IPS-20b (cell line): ENCODE data around the gene SEPTIN2.

Experiments
- H3K27ac ChIP-seq: one replicate; pipeline ENCODE4 v1.5.1; 2013; ENCODE audit warnings: low read length
- H3K27me3 ChIP-seq: 2 replicates; pipeline ENCODE4 v1.6.1; 2013; ENCODE audit warnings: mild to moderate bottlenecking, low read length, inconsistent platforms; ENCODE audit not compliant: insufficient read depth
- H3K36me3 ChIP-seq: 2 replicates; pipeline ENCODE4 v1.6.1; 2013; ENCODE audit warnings: low read depth, mild to moderate bottlenecking, inconsistent platforms, low read length, moderate library complexity; ENCODE audit not compliant: insufficient read depth
- H3K4me1 ChIP-seq: 2 replicates; pipeline ENCODE4 v1.6.1; 2013; ENCODE audit warnings: mild to moderate bottlenecking, control low read depth, inconsistent platforms, low read length, moderate library complexity; ENCODE audit not compliant: insufficient read depth
- H3K4me3 ChIP-seq: 2 replicates; pipeline ENCODE4 v1.5.1; 2013; ENCODE audit warnings: mild to moderate bottlenecking, low read length, inconsistent platforms
- H3K9ac ChIP-seq: 2 replicates; pipeline ENCODE4 v1.6.1; 2013; ENCODE audit warnings: low read depth, mild to moderate bottlenecking, inconsistent platforms, low read length, moderate library complexity
- H3K9me3 ChIP-seq: 2 replicates; pipeline ENCODE4 v1.6.1; 2013; ENCODE audit warnings: mild to moderate bottlenecking, low read depth, low read length, inconsistent platforms; ENCODE audit not compliant: insufficient read depth

Gene SEPTIN2

GRCh38 chr2:241307055-241307454 is 8.7 kb upstream of the SEPTIN2 start:
- Histone ChIP-seq H3K27ac (no peak overlapping the region), H3K36me3 (peaks cover 6% of the 10 kb centered on the region; the same call in 1 of the 2 replicates), H3K4me1 (peaks cover 13% of the 10 kb centered on the region; the same call in 1 of the 2 replicates), H3K9ac (no peak overlapping the region), H3K9me3 (no peaks in the 10 kb centered on the region), H3K27me3 (no peaks in the 10 kb centered on the region), H3K4me3 (no peak overlapping the region)

- peaks cover 6% of the 10 kb centered on the region; the same call in 1 of the 2 replicates for H3K36me3 ChIP-seq
- H3K4me3 ChIP-seq: no peak overlapping the region
- H3K9me3 ChIP-seq: no peaks in the 10 kb centered on the region
- H3K27me3 ChIP-seq: no peaks in the 10 kb centered on the region
- peaks cover 13% of the 10 kb centered on the region; the same call in 1 of the 2 replicates for H3K4me1 ChIP-seq
- H3K27ac ChIP-seq: no peak overlapping the region
- H3K9ac ChIP-seq: no peak overlapping the region
Measured at GRCh38 chr2:241308267-241308666, 7.5 kb upstream of the SEPTIN2 start.

- Histone ChIP-seq H3K27ac (no peak overlapping the region), H3K4me3 (no peak overlapping the region), H3K9ac (no peak overlapping the region), H3K9me3 (no peaks in the 10 kb centered on the region), H3K27me3 (no peaks in the 10 kb centered on the region), H3K36me3 (peaks cover 6% of the 10 kb centered on the region; the same call in 1 of the 2 replicates), H3K4me1 (peaks cover 16% of the 10 kb centered on the region)
Measured at GRCh38 chr2:241308832-241309500, 6.8 kb upstream of the SEPTIN2 start.

- Histone ChIP-seq H3K9ac (0 out of 2 replicates have a peak overlapping the region, but pooled peaks have one; percentile 13), H3K9me3 (no peaks in the 10 kb centered on the region), H3K27ac (no peak overlapping the region), H3K4me1 (peaks cover 18% of the 10 kb centered on the region), H3K36me3 (peaks cover 6% of the 10 kb centered on the region; the same call in 1 of the 2 replicates), H3K4me3 (no peak overlapping the region), H3K27me3 (no peaks in the 10 kb centered on the region)
Measured at GRCh38 chr2:241309684-241310117, 6.0 kb upstream of the SEPTIN2 start.

- Histone ChIP-seq H3K27ac (no peak overlapping the region), H3K4me1 (peaks cover 18% of the 10 kb centered on the region), H3K27me3 (no peaks in the 10 kb centered on the region), H3K9ac (no peak overlapping the region), H3K36me3 (peaks cover 6% of the 10 kb centered on the region; the same call in 1 of the 2 replicates), H3K4me3 (no peak overlapping the region), H3K9me3 (no peaks in the 10 kb centered on the region)
Measured at GRCh38 chr2:241310917-241311566, 4.7 kb upstream of the SEPTIN2 start.

- Histone ChIP-seq H3K27ac (no peak overlapping the region), H3K9ac (0 out of 2 replicates have a peak overlapping the region, but pooled peaks have one; percentile 2), H3K36me3 (peaks cover 6% of the 10 kb centered on the region; the same call in 1 of the 2 replicates), H3K4me1 (peaks cover 20% of the 10 kb centered on the region), H3K9me3 (no peaks in the 10 kb centered on the region), H3K27me3 (no peaks in the 10 kb centered on the region), H3K4me3 (no peak overlapping the region)
Measured at GRCh38 chr2:241312082-241312481, 3.6 kb upstream of the SEPTIN2 start.

- Histone ChIP-seq H3K27ac (peak overlapping the region; percentile 79), H3K27me3 (no peaks in the 10 kb centered on the region), H3K4me1 (peaks cover 24% of the 10 kb centered on the region), H3K36me3 (peaks cover 11% of the 10 kb centered on the region; the same call in 1 of the 2 replicates), H3K9me3 (no peaks in the 10 kb centered on the region), H3K4me3 (peak overlapping the region; percentile 95), H3K9ac (peak overlapping the region; percentile 99; the same call in 1 of the 2 replicates)
Measured at GRCh38 chr2:241313543-241314095, 2.1 kb upstream of the SEPTIN2 start.

GRCh38 chr2:241314226-241315092 is 1.3 kb upstream of the SEPTIN2 start:
- H3K27ac ChIP-seq: peak overlapping the region; percentile 79
- H3K9me3 ChIP-seq: no peaks in the 10 kb centered on the region
- peak overlapping the region; percentile 95 for H3K4me3 ChIP-seq
- H3K36me3 ChIP-seq: peaks cover 10% of the 10 kb centered on the region
- no peaks in the 10 kb centered on the region for H3K27me3 ChIP-seq
- H3K9ac ChIP-seq: peak overlapping the region; percentile 99
- H3K4me1 ChIP-seq: peaks cover 24% of the 10 kb centered on the region

- Histone ChIP-seq H3K27ac (peak within 1 kb of the TSS; percentile 97), H3K9me3 (no peaks in the 10 kb centered on the region), H3K36me3 (peaks cover 14% of the 10 kb centered on the region), H3K4me3 (peak within 1 kb of the TSS; percentile 95), H3K9ac (peak within 1 kb of the TSS; percentile 99), H3K4me1 (peaks cover 24% of the 10 kb centered on the region), H3K27me3 (no peaks in the 10 kb centered on the region)
Measured at GRCh38 chr2:241315093-241315878, 439 bp upstream of the SEPTIN2 start, which contains the start of gene HDLBP. HDLBP (minus strand) TSS chr2:241315672; CDS start chr2:241266869, 48,803 bp downstream.

GRCh38 chr2:241316825-241317224 is 1.1 kb downstream of the SEPTIN2 start:
- peaks cover 14% of the 10 kb centered on the region for H3K36me3 ChIP-seq
- peak overlapping the region; percentile 88 for H3K27ac ChIP-seq
- H3K4me1 ChIP-seq: peaks cover 32% of the 10 kb centered on the region
- no peaks in the 10 kb centered on the region for H3K27me3 ChIP-seq
- H3K9ac ChIP-seq: peak overlapping the region; percentile 97
- peak overlapping the region; percentile 94 for H3K4me3 ChIP-seq
- H3K9me3 ChIP-seq: no peaks in the 10 kb centered on the region
